GM19468 (cell line): Measurements from ENCODE around the gene RASGRF1.
A peak's percentile ranks its signal among the peaks of the same experiment; 100 is the strongest.

Experiments used
- ATAC-seq: cut with Tn5 transposase; IDR thresholded peaks from one replicate; pipeline ENCODE4 v1.9.1; 2021; ENCODE audit warnings: mild to moderate bottlenecking, moderate library complexity, moderate number of reproducible peaks; ENCODE audit not compliant: unreplicated experiment; ENCODE audit errors: extremely low read depth

Gene RASGRF1

DNA sequence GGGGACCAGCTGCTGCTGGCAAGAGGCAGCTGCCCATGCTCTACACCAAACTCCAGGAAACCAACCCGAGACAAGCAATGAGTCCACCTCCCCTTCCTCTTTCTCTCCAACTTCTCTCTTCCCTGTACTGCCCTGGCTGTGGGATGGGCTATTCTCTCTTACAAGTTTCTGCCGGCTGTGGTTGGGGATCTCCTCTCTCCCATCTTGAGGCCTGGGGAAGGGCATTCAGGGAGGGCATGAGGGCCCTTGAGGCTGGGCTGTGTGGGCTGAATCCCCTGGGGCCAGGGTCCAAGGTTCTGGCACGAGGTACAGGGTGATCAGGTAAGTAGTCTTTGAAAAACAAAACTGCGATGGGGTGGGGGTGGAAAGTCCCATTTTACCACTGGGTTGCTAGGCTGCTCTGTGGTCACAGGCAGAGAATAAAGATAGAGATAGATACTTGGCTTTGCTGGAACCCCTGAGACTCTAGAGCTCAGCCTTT is 113.4 kb downstream of the RASGRF1 start:
- ATAC-seq = peak; percentile 49

DNA sequence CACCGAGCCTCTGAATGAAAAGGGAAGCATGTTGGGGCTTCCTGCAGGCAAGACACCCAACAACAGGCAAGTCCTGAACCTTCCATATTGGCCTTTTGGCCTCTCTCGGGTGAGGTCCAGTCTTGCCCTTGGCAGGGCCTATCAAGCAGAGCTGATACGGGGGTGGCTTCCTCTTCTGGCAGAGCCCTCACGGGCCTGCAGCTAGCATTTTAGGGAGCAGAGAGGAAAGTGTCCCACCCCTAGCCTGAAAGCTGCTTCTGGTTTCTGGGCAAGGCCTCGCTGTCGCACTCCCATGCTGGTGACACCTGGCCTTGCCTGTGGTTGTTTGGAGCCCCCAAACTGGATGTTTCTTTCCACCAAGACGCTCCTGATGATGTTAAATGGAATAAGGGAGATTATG is 113.9 kb downstream of the RASGRF1 start:
- ATAC-seq = no peak

DNA sequence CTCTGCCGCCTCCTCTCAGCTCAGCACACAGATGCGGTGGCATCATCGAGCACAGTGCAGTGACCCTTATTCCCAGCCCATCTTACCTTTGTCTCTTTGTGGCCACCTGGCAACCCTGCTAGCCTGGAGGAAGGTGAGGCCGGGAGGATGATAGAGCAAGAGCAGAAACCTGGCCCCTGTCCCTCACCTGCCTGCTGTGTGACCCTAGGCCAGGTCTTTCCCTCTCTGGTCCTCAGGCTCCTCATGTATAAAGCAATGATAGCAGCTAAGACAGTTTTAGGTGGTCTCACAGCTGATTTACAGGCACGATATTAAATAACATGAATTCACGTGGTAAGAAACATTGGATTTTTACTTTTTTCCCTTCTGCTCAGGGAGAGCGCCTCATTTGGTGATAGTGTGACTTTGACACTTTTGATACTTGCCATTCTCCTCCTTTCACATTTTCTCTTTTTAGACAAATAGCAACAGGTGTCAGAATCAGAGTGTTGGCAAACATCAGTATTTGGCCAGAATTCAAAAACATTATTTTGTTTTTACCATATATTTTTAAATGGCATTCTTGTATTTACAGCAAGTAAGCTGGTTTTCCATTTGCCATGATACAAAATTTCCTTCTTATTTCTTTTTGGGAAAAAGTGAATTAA is 116.2 kb downstream of the RASGRF1 start:
- no peak for ATAC-seq

DNA sequence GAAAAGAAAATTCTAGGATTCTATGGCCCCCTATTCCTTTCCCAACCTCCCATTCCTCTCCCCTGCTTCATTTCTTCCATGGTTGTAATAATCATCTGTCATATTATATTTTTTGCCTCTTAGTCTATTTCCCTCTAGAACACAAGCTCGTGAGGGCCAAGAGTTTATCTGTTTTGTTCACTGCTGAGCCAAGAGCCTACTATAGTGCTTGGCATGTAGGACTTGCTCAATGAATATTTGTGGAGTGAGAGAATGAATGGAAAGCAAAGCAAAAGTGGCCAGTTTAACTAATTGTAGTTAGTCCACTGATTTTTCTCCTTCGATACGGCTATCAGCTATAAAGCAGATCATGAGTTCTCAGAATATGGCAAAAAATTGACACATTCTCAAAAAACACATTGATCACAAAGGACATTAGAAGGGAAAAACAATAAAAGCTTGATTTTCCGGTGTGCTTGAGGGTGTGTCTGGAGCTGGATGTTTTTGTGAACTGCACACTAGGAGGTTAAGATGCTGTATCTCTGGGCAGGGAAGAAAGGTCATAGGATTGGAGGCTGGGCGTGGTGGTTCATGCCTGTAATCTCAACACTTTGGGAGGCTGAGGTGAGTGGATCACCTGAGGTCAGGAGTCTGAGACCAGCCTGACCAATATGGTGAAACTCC is 120.8 kb downstream of the RASGRF1 start:
- no peak for ATAC-seq

DNA sequence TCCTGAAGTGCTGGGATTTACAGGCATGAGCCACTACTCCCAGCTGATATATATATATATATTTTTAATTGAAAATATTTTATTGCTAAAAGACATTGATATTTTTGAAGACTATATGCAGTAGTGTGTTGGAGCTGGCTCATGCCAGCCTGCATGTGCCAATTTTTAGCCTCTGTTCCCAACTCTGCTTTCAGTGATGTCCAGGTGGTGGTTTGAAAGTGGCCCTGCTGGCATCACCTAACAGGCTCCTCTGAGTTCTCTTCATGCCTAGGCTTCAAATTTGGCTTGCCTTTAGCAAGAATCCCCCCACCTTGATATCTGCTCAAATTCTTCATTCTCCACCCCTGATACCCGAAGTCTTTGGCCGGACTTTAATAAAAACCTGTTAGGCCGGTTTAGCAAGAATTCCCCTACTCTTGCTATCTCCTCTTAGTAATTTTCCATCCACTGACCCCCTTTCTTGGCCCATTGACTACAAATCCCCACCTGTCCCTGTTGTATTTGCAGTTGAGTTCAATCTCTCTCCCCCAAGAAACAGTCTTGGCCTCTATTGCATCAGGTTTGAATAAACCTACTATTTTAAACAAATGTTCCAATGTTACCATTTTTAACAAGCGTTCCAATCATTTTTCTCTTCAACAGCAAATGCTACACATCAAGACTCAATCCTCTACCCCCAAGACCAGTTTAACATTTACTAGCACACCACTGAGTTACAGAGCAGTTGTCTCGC is 121.9 kb downstream of the RASGRF1 start:
- ATAC-seq = no peak

DNA sequence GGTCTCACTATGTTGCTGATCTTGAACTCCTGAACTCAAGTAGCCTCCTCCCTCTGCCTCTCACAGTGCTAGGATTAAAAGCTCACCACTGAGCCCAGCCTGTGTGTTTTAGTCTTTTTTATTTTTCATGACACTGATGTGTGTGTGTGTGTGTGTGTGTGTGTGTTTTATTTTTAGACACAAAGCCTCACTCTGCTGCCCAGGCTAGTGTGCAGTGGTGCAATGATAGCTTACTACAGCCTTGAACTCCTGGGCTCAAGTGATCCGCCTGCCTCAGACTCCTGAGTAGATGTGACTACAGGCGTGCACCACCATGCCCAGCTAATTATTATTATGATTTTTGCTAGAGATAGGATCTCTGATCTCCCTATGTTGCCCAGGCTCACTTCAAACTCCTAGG is 122.5 kb downstream of the RASGRF1 start:
- ATAC-seq = no peak

DNA sequence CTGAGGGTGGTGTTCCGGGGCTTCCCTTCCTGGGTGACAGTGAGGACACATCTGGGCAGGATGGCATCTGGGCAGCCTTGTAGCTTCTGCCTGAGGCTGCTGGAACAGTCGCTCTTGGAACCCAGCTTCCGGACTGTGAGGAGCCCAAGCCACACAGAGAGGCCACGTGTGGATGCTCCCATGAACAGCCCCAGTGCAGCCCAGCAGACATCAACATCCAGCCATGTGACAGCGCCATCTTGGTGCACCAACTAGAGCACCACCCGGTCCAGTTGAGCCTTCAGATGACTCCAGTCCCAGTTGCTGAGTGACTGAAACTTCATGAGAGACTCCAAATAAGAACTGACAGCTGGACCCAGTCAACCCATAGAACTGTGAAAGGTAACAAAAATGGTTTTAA is 130.3 kb downstream of the RASGRF1 start:
- ATAC-seq = no peak

DNA sequence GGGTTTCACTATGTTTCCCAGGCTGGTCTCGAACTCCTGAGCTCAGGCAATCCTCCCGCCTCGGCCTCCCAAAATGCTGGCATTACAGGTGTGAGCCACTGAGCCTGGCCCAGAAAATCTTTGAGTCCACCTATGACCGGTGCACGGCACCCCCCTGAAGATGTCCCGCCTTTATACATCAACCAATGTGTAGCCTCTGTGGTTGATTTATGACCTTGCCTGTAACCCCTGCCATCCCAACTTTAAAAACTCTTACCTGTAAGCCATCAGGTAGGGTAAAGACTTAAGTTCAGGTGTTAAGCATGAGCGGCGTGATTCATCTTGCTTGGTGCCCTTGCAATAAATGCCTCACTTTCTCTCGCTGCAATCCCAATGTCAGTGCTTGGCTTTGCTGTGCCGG is 131.2 kb downstream of the RASGRF1 start:
- no peak for ATAC-seq

DNA sequence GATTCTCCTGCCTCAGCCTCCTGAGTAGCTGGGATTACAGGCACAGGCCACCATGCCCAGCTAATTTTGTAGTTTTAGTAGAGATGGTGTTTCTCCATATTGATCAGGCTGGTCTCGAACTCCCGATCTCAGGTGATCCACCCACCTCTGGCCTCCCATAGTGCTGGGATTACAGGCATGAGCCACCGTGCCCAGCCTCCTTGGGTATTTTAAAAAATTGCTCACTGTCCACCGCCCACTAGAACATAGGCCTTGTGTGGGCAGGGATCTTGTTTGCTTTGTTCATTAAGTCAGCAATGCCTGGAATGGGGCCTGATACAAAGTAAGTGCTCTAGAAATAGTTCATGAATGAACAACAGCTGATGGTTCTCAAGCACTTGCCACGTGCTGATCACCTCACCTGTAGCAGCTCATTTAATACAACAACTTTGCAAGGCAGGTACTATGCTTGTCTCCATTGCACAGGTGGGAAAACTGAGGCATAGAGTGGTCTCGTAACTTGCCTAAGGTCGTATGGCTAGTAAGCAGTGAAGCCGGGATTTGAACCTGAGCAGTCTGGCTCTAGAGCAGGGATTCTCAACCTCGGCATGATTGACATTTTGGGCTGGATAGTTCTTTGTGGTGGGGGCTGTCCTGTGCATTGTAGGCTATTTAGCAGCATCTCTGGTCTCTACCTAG is 133.0 kb downstream of the RASGRF1 start:
- no peak for ATAC-seq

DNA sequence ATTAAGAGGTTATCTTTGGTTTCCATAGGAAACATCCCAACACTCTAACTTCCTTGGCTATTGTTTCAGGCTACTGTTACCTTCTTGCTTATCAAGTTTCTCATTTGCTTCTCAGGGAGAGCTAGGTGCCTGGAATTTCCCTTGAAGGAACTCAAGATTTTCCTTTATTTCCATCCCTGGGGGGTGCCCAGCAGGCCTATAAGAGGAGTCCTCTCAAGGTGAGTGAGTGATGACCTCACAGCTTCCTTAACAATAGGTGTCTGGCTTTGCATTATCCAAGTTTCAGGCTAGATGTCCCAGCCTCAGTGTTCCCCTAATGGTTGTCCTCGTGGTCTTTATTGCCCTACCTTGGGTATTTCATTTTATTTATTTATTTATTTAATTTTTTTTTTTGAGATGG is 133.6 kb downstream of the RASGRF1 start:
- ATAC-seq = no peak

DNA sequence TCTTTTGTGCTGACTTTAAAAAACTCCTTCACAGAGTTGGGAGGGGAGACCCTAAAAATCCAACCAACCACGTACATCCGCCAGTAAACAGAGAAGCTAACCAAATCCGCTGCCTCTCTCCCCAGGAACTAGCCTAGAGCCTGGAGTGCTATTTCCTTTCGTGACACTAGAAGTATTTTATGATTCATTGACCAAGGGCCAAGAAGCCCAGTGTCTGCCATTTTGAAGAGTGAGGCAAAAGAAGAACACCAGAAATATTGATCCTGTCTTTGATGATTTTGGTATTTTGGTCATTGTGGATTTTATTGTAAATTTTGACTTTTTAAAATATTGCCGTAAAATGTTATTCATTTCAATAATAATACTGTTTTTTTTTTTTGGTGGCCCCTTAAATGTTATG is 135.2 kb downstream of the RASGRF1 start:
- no peak for ATAC-seq

DNA sequence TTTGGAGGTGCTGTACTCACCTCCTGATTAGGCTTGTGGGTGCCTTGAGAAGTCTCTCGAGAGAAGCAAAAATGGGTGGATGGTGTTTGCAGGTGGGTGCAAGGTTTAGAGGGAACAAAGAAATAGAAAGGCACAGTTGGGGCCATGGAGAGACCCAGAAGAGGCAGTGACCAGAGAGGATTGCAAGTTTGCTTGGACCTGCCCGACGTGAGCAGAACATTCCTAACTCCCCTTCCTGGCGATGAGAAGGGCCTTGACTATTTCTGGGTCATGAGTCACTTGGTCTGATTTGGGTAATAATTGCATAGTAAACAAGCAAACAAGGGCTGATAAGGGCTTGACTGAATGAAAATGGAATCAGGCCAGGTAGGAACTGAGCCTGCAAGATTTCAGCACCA is 138.7 kb downstream of the RASGRF1 start:
- no peak for ATAC-seq

DNA sequence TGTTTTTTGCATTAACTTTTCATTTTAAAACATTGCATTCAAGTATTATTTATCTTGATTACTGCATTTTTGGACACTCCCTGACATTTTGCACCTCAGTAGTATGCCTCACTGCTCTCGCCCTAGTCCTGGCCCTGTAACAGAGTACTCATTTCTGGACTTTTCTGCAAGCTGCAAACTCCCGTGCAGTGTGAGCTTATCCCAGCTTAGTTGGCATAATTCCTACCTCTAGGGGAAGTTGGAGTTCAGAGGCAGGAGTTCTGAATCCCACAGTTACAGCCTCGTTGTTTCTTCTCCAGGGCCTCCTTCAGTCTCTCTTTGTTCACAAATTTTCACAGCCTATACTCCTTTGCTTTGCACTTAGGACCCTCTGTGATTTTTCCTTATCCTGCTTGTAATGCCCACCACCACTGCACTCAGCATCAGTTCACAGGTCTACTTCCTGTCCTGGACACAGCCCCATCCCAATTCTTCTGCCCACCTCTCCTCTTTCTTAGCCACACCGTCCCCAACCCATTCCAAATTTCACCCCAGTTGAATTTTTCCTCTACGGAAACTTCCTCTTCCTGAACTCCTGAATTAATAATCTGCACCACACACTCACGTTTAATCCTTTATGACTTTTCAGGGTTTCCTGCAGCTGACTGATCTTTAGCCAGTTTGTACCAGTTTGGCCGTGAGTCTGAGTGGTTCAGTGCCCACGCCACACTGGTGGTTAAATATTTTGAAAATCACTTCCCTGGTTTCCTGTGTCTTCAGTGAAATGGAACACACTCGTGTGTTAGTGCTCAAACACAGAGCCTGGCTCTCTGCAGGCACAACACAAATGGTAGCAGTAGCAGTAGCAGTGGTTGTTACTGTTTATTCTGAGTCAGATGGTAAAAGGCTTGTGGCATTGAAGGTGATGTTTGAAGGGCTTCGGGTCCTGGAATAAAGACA is 139.4 kb downstream of the RASGRF1 start:
- ATAC-seq = no peak

DNA sequence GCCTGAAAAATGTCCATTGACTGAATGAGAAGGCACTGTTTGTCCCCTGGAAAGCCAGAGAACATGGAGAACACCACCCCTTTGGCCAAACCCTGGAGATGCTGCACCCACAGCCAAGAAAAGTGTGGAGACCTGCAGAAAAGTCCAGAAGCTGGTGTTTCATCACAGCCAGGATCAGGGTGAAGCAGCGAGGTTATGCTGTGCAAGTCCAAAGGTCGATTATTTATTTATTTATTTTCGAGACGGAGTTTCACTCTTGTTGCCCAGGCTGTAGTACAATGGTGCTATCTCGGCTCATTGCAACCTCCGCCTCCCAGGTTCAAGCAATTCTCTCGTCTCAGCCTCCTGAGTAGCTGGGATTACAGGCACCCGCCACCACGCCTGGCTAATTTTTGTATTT is 140.2 kb downstream of the RASGRF1 start:
- ATAC-seq = no peak

DNA sequence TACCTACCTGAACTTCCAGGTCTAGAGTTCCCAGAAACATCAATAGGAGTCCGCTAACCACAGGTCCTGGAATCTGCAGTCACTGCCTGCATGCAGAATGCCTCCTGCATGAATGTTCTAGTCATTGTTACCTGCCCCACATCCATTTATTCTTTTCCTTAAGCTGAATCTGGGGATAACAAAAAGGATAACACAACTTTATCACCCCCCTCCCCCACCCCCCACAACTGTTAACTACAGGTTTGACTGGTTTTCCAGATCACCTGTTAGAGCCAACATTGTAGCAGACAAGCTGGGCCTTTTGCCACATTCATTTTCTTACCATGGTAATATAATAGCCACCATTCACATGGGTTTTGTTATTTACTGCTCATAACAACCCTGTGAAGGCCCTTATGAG is 141.1 kb downstream of the RASGRF1 start:
- no peak for ATAC-seq

DNA sequence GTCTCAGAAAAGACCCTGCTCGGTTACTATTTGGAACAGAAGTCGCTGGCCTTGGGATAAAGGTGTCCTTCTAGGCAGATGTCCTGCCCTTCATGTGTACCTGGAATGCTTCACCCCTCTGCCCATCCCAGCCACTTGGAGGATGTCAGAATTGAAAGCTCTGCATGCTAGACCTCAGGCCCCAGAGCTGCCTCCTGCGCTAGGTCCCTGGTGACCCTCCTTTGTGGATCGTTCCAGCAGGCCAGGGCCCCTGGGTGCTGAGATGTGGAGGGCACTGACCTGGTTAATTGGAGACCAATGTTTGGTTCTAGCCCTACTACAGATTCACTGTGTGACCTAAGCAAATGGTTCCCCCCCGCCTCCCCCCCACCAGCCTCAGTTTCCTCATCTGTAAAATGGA is 143.1 kb downstream of the RASGRF1 start:
- ATAC-seq = no peak

DNA sequence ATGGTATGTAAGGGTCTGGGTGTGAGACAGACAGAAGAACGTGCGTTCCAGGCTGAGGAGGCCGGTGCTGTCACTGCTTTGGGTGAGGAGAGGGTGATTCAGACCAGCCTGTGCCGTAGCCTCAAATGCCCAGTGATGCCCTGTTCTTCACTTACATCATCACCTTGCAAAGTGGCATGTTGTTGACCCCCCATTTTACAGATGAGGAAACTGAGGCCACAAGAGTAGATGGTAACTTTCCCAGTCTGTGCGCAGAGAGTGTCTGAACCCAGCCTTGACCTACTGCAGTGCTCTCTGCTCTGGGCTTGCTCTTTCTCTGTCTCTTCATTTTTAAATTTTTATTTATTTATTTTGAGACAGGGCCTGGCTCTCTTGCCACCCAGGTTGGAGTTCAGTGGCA is 144.1 kb downstream of the RASGRF1 start:
- ATAC-seq = no peak

DNA sequence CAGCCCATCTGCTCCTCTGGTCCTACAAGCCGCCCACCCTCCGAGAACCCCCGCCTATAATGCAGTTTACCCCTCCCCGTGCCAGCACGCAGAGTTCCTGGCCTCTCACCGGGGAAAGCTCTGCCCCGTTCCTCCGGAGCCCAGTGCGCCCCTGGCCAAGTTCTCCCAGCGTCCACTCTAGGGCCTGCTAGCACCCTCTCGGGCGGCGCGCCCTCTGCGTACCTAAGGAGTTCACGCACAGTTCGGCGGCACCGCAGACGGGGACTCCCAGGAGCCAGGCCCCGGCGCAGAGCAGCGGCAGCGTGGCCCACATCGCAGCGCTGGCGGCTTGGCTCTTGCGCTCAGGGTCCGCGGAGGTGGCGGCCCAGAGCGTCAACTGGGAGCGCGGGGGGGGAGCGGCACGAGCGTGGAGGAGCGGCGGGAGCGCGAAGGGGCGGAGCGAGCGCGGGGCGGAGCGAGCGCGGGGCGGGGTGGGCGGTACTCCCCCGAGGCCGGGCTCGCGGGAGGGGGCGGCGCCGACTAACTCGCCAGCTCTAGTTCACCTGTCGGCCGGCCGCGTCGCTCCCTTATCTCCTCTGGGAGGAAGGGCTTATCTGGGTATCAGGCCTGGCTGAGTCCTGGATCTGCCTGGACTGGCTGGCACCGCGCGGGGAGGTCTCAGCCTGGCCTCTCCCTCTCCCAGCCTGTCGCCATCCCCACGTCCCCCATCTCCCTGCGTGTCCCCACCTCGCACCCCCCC is 145.7 kb downstream of the RASGRF1 start, which contains the start of gene CTSH:
Gene CTSH (minus strand): TSS at position 378 of the 739 bp plus-strand sequence. CDS start 65 bp downstream, at position 313.
- ATAC-seq = peak; percentile 21

DNA sequence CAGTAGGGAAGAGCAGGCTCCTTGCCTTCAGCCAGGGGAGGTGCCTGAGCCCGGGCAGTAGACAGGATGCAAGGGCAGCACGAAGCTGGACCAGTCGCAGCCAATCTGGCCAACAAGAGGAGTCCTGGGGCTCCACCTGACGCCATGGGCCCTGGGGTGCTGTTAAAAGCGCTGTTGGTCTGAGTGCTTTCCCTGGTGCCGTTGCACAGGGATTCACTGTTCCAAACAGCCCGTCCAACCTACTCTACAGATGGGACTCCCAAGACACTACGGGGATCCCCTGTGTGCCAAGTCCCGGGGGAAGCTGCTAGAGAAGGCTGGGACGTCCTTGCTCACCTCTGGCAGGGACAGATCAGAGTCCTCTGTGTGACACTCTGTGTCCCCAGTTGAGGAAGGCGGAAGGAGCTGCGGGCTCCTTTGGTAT is 146.4 kb downstream of the RASGRF1 start:
- ATAC-seq = no peak
